Measurements from ENCODE around the gene FARP1. TPM values are rescaled to one million over a fixed set of nuclear protein-coding genes. Genes with fewer than 3 reads are reported as not detected.

Gene FARP1
- total and polyA plus RNA-seq, 2 of the 13 experiments (the other 11 are each of a cell fraction or from before 2014, with no cell fraction given), result 70.6 to 126 TPM

DNA sequence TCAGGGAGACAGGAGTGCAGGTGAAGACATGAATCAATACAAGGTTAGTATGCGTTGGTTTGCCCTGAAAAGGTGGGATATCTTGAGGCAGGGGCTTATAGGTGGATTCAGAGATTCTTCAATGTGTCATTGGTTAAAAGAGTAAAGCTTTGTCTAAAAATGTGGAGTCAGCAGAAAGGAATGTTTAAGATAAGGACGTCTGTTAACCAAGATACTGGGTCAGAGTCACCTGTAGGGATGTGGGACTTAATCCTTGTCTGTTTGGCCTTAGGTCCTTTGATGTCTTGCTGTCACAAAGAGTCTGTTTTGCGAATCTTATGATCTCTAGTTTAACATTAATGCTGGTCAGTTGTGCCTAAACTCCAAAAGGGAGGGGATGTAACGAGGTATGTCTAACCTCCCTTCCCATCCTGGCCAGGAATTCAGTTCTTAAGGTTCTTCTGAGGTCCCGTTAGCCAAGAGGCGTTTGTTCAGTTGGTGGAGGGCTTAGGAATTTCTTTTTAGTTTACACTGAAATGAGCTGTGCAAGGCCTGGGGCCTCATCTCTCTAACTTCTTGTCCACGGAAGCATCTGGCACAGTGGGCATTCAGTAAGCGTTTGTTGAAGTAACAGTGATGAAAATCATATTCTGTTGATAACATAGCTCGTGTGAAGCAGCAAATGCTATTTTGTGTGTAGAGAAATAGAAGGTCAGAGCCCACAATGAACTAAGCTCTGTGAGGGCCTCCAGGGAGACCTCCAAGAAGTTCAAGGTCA is 130.4 kb downstream of the FARP1 start (continued):
- TF ChIP-seq, protein P1, sequence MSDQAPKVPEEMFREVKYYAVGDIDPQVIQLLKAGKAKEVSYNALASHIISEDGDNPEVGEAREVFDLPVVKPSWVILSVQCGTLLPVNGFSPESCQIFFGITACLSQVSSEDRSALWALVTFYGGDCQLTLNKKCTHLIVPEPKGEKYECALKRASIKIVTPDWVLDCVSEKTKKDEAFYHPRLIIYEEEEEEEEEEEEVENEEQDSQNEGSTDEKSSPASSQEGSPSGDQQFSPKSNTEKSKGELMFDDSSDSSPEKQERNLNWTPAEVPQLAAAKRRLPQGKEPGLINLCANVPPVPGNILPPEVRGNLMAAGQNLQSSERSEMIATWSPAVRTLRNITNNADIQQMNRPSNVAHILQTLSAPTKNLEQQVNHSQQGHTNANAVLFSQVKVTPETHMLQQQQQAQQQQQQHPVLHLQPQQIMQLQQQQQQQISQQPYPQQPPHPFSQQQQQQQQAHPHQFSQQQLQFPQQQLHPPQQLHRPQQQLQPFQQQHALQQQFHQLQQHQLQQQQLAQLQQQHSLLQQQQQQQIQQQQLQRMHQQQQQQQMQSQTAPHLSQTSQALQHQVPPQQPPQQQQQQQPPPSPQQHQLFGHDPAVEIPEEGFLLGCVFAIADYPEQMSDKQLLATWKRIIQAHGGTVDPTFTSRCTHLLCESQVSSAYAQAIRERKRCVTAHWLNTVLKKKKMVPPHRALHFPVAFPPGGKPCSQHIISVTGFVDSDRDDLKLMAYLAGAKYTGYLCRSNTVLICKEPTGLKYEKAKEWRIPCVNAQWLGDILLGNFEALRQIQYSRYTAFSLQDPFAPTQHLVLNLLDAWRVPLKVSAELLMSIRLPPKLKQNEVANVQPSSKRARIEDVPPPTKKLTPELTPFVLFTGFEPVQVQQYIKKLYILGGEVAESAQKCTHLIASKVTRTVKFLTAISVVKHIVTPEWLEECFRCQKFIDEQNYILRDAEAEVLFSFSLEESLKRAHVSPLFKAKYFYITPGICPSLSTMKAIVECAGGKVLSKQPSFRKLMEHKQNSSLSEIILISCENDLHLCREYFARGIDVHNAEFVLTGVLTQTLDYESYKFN (CRISPR knock-in tag; conservative IDR thresholded peaks at IDR 0.05), result peak; percentile 69
- no peak for TF ChIP-seq DR1 (CRISPR knock-in tag; IDR thresholded peaks at IDR 0.05)
- TF ChIP-seq HNF1B (CRISPR knock-in tag; IDR thresholded peaks at IDR 0.05), result no peak
- no peak for TF ChIP-seq ZNF234 (CRISPR knock-in tag; conservative IDR thresholded peaks at IDR 0.05)
- TF ChIP-seq, protein P2, sequence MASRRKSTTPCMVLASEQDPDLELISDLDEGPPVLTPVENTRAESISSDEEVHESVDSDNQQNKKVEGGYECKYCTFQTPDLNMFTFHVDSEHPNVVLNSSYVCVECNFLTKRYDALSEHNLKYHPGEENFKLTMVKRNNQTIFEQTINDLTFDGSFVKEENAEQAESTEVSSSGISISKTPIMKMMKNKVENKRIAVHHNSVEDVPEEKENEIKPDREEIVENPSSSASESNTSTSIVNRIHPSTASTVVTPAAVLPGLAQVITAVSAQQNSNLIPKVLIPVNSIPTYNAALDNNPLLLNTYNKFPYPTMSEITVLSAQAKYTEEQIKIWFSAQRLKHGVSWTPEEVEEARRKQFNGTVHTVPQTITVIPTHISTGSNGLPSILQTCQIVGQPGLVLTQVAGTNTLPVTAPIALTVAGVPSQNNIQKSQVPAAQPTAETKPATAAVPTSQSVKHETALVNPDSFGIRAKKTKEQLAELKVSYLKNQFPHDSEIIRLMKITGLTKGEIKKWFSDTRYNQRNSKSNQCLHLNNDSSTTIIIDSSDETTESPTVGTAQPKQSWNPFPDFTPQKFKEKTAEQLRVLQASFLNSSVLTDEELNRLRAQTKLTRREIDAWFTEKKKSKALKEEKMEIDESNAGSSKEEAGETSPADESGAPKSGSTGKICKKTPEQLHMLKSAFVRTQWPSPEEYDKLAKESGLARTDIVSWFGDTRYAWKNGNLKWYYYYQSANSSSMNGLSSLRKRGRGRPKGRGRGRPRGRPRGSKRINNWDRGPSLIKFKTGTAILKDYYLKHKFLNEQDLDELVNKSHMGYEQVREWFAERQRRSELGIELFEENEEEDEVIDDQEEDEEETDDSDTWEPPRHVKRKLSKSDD (CRISPR knock-in tag; IDR thresholded peaks at IDR 0.05; ENCODE audit: low read depth), result 0 out of 2 replicates have a peak, but pooled peaks have one; percentile 1
- TF ChIP-seq, protein P3, sequence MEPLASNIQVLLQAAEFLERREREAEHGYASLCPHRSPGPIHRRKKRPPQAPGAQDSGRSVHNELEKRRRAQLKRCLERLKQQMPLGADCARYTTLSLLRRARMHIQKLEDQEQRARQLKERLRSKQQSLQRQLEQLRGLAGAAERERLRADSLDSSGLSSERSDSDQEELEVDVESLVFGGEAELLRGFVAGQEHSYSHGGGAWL (CRISPR knock-in tag; IDR thresholded peaks at IDR 0.05), result no peak
- TF ChIP-seq THAP7 (CRISPR knock-in tag; IDR thresholded peaks at IDR 0.05), result no peak
- no peak for TF ChIP-seq SNAPC4 (CRISPR knock-in tag; IDR thresholded peaks at IDR 0.05)
- TF ChIP-seq ZSCAN25 (CRISPR knock-in tag; IDR thresholded peaks at IDR 0.05), result no peak
- TF ChIP-seq, protein P4, sequence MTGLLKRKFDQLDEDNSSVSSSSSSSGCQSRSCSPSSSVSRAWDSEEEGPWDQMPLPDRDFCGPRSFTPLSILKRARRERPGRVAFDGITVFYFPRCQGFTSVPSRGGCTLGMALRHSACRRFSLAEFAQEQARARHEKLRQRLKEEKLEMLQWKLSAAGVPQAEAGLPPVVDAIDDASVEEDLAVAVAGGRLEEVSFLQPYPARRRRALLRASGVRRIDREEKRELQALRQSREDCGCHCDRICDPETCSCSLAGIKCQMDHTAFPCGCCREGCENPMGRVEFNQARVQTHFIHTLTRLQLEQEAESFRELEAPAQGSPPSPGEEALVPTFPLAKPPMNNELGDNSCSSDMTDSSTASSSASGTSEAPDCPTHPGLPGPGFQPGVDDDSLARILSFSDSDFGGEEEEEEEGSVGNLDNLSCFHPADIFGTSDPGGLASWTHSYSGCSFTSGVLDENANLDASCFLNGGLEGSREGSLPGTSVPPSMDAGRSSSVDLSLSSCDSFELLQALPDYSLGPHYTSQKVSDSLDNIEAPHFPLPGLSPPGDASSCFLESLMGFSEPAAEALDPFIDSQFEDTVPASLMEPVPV (CRISPR knock-in tag; IDR thresholded peaks at IDR 0.05), result no peak
- no peak for TF ChIP-seq ADNP (CRISPR knock-in tag; IDR thresholded peaks at IDR 0.05)

Data from HepG2 (cell line).